ENCODE measurements around the gene SLC34A2.

Gene SLC34A2

DNA sequence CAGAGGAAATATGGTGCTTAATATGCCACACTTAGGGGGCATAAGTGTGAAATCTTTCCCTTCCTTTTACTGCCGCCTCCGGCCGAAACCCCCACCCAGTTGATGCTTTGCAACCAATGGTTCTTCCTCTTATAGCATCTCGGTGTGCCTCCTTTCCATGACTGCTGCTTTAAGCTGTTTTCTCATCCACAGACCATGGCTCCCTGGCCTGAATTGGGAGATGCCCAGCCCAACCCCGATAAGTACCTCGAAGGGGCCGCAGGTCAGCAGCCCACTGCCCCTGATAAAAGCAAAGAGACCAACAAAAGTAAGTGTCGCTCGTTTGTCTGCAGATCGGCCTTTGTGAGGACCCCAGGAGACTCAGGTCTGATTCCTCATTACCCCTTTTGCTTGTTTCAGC, 6.7 kb downstream of the SLC34A2 start:
- no peak for DNase-seq (ENCODE audit: low read depth, low spot score)

DNA sequence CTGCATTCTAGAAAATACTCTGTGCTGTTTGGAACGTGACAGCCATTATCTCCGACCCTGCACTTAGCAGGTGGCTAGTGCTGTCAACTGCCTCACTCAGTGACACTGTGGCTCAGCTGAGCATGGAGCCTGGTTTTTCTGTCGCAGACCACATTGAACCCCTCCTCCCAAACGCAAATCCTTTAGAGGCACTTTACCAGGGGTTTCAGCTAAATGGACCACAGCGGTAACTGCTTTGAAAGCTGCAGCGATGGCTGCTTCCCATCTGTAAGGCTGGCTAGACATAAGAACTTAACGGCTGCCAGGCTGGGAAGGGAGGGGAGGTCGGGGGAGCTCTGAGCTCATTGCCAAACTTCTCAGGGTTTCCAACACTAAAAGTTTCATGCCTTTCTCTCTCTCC, 8.1 kb downstream of the SLC34A2 start:
- DNase-seq (ENCODE audit: low read depth, low spot score) = no peak

DNA sequence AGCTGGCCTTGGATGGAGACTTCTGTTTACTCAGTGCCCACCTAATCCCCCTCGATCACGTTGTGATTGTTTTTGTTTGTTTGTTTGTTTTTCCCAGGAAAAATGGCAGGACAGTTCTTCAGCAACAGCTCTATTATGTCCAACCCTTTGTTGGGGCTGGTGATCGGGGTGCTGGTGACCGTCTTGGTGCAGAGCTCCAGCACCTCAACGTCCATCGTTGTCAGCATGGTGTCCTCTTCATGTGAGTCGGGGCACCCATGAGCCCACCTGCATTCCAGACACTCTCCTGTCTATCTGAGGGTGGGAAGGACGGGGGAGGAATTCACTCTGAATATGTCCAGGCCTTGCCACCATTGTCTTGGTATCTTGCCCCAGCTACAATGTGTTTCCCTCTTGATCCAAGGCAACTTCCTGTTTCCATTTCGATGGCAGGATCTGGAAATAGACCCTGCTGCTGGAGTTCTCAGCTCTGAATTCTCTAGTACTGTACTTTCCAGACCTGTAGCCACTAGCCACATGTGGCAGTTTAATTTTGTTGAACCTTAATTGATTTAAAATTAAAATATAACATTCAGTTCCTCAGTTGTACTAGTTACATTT, 10.5 kb downstream of the SLC34A2 start:
- no peak for DNase-seq (ENCODE audit: low read depth, low spot score)

GRCh38 chr4:25667931-25668557, 12.4 kb downstream of the SLC34A2 start:
- DNase-seq (ENCODE audit: low read depth, low spot score) = no peak

- no peak for DNase-seq (ENCODE audit: low read depth, low spot score)
Observed at GRCh38 chr4:25670991-25671390, 15.3 kb downstream of the SLC34A2 start.

DNA sequence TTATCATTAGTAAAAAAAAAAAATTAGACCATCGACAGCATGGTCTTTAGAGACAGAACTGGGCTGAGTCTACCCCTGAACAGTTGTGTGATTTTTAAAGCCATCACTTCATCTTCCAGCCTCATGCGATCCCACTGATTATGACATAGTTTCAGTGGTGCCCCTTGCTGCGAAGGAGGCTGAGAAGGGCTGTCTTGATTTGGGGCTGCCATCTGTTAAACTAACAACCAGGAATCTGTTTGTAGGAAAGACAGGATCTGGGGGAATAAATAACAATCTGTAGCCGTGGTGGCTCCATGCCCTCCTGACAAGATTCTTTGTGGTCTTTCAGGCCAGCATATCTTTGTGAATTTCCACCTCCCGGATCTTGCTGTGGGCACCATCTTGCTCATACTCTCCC, 17.1 kb downstream of the SLC34A2 start:
- no peak for DNase-seq (ENCODE audit: low read depth, low spot score)

DNA sequence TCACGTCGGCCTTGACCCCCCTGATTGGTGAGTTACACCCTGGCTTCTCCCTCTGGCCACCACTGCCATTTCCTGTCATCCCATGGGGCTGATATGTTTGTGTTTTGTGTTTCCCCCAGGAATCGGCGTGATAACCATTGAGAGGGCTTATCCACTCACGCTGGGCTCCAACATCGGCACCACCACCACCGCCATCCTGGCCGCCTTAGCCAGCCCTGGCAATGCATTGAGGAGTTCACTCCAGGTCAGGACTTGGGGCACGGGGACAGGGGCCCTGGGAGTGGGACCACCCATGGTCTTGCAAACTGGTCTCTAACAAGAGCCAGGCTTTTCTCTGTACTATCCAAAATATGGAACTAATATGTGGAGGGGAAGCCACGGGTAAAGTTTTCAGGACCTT, 18.7 kb downstream of the SLC34A2 start:
- no peak for DNase-seq (ENCODE audit: low read depth, low spot score)

DNA sequence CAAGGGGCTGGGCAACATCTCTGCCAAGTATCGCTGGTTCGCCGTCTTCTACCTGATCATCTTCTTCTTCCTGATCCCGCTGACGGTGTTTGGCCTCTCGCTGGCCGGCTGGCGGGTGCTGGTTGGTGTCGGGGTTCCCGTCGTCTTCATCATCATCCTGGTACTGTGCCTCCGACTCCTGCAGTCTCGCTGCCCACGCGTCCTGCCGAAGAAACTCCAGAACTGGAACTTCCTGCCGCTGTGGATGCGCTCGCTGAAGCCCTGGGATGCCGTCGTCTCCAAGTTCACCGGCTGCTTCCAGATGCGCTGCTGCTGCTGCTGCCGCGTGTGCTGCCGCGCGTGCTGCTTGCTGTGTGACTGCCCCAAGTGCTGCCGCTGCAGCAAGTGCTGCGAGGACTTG, 20.6 kb downstream of the SLC34A2 start:
- no peak for DNase-seq (ENCODE audit: low read depth, low spot score)

GRCh38 chr4:25677157-25677556, 21.5 kb downstream of the SLC34A2 start:
- no peak for DNase-seq (ENCODE audit: low read depth, low spot score)

GRCh38 chr4:25677943-25678342, 22.3 kb downstream of the SLC34A2 start:
- no peak for DNase-seq (ENCODE audit: low read depth, low spot score)

DNA sequence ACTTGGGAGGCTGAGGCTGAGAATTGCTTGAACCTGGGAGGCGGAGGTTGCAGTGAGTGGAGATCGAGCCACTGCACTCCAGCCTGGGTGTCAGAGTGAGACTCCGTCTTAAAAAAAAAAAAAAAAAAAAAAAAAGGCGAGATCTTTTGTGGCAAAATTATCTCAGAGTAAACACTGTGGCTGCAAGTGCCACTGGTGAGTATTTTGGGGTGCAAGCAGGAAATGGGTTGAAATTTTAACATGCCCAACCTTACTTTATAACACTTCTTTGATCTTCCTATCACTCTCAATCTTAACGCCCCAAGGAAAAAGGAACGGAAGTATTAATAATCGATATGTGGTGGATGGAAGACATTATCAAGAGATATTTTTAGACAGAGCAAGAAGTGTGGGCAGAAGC, 32.1 kb downstream of the SLC34A2 start:
- no peak for DNase-seq (ENCODE audit: low read depth, low spot score)

DNA sequence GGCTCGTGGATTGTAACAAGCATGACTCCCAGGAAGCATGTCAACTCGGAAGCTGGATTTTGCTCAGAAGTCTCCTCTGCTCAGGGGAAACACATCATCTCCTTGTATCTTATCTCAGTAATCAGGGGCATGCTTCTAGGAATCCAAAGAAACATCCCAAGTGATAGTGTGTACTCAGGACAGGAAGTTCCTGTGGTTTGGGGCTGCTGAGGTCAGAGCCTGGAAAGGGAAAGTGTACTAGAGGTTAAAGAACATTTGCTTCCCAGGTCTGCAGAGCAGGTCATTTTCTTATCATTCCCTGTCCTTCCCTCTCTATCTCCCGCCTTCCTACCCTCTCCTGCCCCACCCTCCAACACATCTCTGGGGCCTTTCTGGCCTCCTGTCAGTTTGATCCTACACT, 38.8 kb downstream of the SLC34A2 start:
- DNase-seq (ENCODE audit: low read depth, low spot score) = no peak

- DNase-seq (ENCODE audit: low read depth, low spot score) = no peak
Observed at GRCh38 chr4:25696409-25696808, 40.8 kb downstream of the SLC34A2 start.

DNA sequence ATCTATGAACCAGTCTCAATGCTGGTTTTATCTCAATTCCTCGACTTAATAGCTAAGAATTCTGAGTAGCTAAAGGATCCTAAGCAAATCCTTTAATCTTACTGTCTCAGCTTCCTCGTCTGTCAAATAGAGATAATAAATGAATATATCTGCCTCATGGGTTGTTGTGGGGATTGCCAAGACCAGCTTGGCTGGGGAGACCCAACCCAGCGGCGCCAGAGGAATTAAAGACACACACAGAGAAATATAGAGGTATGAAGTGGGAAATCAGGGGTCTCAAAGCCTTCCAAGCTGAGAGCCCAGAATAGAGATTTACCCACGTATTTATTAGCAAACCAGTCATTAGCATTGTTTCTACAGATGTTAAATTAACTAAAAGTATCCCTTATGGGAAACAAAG, 41.9 kb downstream of the SLC34A2 start:
- DNase-seq (ENCODE audit: low read depth, low spot score) = no peak

DNA sequence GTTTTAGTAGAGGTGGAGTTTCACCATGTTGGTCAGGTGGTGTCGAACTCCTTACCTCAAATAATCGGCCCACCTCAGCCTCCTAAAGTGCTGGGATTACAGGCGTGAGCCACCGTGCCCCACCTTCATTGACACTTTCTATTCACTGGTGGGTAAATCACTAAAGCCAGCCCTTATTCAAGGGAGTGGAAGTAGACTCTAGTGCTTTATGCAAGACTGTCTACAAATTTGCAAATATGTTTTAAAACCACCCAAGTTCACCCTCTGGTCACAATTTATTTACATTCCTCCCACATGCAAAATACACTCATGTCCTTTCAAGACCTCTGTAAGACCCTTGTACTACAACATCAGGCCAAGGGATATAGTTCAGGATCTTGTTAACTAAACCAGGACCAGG, 45.0 kb downstream of the SLC34A2 start:
- no peak for DNase-seq (ENCODE audit: low read depth, low spot score)

DNA sequence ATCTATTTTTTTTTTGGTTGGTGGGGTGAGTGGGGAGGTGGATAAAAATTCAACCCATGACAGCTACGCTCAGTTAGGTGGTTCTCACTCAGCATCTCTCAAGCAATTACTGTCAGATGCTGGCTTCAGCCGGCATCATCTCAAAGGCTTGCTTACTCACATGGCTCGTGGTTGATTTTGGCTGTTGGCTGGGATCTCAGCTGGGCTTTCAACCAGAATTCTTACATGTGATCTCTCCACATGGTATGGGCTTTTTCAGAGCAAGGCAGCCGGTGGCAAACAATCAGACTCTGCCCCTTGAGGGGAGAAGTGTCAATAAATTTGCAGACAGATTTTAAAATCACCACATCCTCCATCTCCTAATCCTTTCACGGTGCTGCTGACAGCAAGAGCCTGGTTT, 47.2 kb downstream of the SLC34A2 start:
- DNase-seq (ENCODE audit: low read depth, low spot score) = peak; percentile 2

DNA sequence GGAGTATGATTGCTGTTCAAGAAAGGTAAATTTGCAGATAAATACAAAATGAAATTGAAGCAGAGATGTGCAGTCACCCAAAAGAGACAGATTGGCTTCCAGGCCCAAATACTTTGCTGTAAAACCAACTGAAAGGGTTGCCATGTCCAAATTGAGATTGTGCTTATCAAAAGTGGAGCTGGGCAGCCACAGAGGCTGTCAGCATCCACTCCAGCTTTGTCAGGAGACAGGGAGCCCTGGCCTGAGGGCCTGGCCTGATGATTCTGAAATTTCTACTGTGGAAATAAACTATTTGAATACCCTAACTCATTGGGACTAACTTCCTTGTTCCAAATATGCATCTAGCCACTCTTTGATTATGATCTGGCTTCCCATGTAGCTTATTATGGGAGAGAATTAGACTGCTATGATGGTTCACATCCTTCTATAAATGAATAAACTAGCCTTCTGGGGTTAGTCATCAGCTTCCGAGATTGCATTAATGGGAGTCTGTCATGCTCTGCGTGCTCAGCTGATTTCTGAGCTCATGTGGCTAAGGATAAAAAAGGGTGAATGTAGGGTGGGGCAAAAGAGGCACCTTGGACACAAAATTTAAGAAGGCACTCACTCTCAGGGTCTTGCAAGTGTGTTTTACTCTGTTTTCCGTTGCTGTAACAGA, 48.2 kb downstream of the SLC34A2 start:
- no peak for DNase-seq (ENCODE audit: low read depth, low spot score)

GRCh38 chr4:25704516-25704915, 48.9 kb downstream of the SLC34A2 start:
- DNase-seq (ENCODE audit: low read depth, low spot score) = no peak

DNA sequence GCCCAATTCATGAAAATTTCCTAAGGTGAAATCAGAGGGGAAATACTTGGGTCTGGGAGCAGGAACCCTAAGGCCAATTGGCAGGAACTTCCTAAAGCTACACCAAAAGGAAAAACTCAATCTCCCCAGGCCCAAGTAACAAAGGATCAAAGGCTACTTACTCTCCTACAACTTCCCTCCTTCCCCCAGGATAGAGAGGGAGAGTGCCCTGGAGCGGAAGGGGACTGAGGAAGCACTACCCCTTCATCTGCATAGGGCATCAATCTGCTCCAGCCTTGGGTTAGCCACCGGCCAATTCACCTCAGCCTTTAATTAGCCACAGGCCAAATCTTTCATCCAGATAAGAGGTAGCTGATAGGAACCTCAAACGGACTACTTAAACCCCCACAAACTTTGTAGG, 55.0 kb downstream of the SLC34A2 start:
- DNase-seq (ENCODE audit: low read depth, low spot score) = no peak

- DNase-seq (ENCODE audit: low read depth, low spot score) = no peak
Observed at GRCh38 chr4:25712611-25713010, 57.0 kb downstream of the SLC34A2 start.

- DNase-seq (ENCODE audit: low read depth, low spot score) = no peak
Observed at GRCh38 chr4:25713812-25714211, 58.2 kb downstream of the SLC34A2 start.

- DNase-seq (ENCODE audit: low read depth, low spot score) = no peak
Observed at GRCh38 chr4:25722964-25723363, 67.3 kb downstream of the SLC34A2 start.

DNA sequence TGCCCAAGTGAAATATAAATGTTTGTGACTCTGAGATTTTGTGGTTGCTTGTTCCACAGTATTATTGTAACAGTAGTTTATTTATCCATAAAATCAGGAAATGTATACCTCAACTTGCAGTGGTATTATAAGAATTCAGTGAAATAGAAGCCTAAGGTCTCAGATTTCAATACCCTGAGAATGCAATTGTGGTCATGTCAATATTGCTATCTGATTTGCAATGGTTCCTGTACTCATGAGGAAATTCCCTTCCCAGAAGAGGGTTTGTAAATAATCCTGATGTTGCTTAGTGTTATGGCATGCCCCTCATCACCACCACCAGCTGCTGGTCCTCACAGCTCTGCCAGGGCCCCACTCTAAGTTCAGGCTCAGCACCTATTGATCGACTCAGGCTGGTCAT, 67.8 kb downstream of the SLC34A2 start:
- no peak for DNase-seq (ENCODE audit: low read depth, low spot score)

Data from smooth muscle cell of the brain vasculature (primary cell).